GM19438 (cell line): ENCODE results near the gene ITPR3.
"Not testable (repeated sequence)": the region's sequence is repeated elsewhere in the genome, so short reads cannot be mapped to it uniquely, and the experiment has no call there.

ENCODE experiments used
- ATAC-seq: cut with Tn5 transposase; IDR thresholded peaks from one replicate; pipeline ENCODE4 v1.9.1; 2021; ENCODE audit warnings: low read depth; ENCODE audit not compliant: unreplicated experiment

ITPR3 gene

DNA sequence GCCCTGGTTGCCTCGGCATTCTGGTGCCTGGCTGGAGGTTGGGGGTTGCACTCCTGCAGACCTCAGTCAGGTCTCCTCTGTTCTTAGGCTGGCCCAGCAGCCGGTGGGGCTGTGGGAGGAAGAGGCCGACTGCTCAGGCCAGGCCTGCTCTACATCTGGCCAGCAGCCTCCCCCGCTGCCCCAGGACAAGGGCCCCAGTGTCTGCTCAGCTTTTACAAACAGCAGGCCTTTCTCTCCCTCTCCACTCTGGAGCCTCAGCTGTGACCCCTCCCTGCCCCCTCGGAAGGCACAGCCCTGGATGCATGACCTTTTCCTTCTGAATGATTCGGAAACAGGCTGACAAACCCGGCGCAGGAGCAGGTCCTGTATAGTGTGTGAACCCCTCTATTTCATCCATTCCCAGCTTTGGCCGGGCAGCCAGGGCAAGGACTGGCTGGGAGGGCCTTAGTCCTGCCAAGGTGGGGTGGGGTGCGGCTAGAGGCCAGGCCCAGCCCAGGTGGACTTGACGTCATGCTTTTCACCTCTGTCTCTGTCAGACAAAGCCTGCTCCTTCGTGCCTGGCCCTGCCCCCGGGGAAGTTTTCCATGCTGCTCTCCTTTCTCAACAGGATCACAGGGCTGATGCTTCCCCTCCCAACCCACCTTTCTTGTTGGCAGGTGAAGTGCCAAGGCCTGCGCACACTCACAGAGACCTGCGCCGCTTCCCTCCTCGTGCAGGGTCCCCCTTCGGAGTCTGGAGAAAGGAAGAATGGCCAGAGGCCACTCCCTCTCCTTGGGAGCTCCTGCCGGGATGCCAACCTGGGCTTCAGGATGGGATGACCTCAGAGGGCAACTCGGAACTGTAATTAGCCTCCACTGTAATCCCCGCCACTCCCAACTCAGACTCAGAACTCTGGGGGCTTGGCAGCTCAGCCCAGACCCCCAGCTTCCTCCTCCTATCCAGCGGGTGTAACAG, 10.1 kb upstream of the ITPR3 start:
- ATAC-seq = no peak

DNA sequence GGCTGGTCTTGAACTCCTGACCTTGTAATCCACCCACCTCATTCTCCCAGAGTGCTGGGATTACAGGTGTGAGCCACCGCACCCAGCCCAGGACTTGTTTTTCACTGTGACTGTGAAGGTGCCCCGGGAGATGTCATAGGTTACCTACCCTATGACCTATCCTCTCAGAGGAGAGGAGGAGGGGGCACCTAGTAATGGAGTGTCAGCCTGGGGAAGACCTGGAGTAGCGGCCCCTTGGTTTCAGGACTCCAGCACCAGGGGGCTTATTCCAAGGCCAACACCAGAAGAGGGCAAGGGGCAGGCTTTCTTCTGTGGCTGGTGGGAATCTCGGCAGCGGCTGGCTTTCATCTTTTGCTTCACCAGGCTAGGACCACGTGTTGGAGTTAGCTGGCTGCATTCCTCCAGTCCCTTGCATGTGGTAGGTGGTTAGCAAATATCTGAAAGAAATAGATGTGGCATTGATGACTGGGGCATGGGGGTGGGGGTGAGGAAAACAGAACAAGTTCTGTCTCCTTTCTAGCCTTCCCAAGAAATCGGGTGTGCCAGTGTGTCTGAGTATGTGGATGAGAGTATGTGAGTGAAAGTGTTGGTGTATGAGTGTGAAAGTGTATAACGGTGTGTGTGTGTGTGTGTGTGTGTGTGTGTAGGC, 7.9 kb upstream of the ITPR3 start:
- ATAC-seq = no peak

DNA sequence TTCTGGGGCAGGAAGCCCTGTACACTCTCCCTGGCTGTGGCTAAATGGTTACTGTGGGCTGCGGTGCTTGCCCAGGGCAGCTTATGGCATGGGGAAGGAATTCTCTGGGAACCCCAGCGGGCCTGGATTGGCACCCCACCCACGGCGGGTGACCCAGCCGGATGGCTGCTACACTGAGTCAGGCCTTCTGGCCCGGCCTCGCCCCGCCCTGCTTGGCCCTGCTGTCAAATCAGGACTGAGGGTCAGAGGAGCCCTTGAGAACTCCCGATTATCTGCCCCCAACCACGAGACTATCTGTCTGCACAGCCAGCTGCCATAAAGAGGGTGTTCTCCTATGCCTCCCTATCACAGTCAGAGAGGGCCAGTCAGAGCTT, 7.3 kb upstream of the ITPR3 start:
- ATAC-seq = no peak

DNA sequence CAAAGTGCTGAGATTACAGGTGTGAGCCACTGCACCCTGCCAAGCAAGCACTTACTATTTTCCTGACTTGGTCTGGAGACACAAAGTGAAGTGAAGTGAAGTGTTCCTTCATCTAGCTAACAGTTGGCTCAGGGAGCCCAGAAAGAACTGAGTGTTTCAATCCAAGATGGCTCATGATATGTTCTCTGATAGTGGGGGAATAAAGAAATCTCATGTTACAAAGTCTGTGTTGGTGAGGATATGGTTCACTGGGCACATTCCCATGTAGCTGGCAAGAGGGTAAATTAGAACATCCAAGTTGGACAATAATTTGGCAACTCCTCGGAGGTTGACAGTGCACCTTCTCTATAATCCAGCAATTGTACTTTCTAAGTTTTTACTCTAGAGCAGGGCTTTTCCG, 5.0 kb upstream of the ITPR3 start:
- ATAC-seq = no peak

DNA sequence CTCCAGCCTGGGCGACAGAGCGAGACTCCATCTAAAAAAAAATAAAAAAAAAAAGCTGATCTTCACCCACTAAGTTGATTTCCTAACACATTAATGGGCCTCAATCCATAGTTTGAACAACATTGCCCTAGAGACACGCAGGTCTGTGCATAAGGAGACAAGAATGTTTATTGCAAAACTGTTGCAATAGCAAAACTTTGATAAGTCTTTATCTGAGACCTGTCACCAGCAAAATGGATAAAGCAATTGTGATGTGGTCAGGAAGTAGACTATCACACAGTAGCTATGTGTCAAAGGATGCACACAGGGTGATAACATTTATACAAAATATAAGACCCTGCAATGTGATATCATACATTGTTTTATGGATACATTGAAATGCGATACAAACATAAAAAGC, 4.2 kb upstream of the ITPR3 start:
- ATAC-seq = no peak

DNA sequence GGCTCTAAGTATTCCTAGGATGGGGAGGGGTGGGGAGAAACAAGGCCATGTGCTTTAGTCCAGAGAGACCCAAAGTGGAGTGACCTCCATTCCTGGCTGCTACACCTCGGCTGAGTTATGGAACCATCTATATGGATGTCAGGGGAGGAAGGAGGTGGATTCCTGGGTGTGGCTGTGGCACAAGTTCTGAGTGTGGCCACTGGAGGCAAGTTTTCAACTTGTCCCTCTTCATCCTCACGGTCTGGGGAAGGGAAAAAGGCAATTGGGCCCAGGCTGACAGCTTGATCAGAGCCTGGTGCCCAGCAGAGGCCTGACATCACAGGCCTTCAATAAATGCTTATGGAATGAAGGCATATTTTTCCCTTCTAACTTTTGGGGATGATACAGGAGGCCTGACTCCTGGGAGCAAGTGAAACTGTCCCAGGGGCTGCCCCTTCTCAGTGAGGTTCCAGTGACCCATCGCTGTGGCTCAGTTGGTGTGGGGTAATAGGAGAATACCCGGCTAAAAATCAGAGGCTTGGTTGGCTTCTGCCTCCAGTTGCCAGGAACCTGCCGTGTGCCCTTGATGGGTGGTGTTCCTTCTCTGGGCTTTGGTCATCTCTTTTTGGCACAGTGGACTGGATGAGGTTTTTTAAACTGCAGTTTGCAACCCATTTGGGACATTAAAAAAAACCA, 1.8 kb upstream of the ITPR3 start:
- no peak for ATAC-seq

DNA sequence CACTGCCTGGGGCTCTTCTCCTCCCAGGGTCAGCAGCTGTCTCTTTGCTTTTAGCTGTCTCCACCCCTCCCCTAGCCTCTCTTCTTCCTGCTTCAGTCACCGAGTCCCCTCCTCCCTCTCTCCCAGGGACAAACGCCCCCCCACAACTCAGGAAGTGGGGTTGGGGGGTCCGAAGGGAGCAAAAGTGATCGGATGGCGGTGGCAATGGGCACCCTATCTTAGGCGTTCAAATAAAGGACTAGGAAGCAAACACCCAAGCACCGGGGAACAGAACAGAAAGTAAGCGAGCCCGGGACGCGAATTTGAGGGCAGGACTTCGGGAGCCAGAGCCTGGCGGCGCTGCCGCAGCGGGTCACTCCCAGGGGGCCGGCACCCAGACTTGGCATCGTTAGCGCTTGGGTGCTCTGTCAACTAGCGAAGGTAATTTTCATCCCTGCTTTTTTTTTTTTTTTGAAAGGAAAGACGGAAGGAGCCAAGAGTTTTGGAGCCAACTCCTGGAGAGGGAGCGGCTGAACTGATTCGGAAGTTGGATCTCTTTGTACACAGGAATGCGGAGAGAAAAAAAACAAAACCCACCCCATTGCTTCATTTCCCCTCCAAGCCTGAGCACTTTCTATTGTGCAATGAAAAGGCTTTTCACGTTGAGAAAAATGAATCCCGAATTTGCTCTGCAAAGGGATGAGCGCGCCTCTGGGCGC, 815 bp upstream of the ITPR3 start:
- no peak for ATAC-seq

DNA sequence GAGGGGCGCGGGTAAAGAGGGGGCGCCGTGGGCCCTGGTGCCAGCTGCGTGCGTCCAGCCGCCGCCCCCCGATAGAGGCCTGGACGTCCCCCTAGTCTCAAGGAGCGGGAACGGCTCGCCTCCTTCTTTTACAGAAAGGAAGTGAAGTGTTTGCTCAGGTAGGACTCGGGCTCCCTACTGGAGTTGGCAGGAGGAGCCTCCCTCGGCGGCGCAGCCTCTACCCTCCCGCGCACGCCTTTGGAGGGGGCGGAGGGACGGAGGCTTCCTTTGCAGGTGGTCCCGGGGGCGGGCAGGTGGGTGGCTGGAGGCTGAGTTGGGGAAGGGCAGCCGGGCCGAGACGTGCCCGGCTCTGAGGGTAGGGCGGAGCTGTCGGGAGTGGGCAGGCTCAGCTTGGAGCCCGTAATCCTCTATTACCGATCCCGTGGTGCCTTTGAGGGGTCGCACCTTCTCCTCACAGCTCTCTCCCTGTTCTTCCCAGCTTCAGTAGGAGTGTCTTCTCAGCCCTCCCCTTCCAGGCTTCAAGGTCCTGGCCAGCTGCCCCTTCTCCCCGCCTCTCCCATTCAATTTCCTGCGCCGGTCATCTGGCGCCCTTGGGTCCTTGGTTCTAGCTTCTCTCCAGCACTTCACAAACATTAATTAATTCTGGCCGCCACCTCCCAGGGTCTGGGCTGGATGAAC, 728 bp downstream of the ITPR3 start:
- ATAC-seq = no peak

DNA sequence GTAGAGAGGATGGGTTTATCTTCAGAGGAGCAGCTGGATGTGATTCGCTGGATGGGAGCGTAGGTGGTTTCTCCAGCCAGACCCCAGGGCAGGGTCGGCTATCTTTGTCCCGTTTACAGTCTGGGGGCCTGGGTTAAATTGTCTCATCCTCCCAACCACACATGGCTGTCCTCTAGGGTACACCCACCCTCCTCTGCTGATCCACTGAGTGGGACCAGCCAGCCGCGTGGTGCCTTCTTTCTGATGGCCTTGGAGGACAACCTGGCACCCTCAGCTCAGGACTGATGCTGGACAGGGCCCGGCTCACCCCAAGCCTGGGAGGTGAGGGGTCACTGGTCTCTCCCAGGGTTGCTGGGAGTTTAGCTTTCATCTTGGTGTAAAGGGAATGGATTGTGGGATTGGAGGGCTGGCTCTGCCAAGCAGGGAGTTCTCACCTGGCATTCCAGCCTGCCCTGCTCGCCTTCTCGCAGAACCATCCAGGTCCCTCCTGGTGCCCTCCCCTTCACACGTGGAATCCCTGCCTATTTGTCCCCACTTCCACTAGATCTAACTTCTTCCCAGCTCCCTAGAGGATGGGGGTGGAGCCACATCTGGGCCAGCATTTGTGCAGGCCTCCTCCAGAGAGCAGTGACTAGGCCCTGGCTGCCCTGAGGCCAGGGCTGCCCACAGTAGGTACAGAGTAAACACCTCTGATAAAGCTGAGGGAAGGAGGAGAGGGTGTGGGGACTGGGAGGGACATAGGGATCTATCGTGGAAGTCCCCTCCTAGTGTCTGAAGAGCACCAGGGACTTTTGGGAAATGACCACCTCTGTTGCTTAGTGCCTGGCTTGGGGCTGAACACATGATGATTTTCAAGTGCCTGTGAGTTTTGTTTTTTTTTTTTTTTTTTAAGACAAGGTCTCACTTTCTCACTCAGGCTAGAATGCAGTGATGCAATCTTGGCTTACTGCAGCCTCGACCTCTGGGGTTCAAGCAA, 1.6 kb downstream of the ITPR3 start:
- no peak for ATAC-seq

DNA sequence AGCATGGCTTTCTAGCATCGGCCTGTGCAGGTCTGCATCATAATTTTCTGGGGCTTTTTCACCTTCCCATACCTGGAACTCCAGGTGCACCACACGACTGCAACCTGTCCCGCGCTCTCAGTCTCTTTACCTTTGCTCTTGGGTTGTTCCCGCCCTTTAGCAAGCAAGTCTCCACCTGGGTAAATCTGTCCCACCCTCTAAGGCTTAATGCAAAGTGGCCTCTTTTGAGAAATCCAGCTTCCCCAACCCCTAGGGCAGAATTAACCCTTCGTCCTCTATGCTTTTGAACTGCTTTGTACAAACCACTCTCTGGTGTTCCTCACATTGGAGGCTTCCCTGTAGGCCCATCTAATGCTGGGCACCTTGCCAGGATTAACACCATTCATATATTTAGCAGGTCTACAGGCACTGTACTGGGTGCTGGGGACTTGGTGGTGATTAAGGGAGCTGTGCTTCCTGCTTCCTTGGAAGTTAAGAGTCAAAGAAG, 2.8 kb downstream of the ITPR3 start:
- no peak for ATAC-seq

DNA sequence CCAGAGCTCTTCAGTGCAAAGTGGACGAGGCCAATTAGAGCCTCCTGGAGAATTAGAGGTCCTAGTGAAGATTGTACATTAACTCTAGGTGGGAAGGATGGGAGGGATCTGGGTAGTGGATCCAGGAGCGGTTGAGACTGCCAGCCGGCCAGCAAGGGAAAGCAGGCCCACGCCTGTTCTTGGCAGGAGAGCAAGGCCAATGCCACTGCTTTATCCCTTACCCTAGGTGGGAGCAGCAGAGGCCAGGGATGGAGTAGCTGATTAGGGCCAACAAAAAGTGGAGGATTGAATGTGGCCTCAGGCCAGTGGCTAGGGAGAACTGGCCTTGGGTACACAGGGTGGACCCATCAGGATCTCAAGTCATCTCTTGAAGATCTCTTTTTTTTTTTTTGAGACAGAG, 3.7 kb downstream of the ITPR3 start:
- no peak for ATAC-seq

DNA sequence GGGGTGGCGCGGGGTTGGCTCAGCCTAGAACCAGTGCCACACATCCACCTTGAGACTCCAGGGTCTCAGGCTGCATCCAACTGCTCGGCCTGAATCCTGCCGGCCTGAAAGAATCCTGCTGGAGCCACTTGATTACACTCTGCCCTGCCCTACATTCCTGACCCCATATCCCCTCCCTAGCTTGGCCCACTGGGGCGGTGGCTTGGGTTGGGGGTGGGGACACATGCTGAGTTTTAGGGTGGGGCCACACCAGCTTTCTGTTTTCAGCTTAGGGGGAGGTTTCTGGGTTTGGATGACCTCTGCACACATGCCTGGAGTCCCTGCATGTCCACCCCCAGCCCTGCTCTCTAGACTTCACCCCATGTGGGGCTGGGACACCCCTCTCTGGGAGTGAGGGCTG, 6.8 kb downstream of the ITPR3 start:
- ATAC-seq = no peak

DNA sequence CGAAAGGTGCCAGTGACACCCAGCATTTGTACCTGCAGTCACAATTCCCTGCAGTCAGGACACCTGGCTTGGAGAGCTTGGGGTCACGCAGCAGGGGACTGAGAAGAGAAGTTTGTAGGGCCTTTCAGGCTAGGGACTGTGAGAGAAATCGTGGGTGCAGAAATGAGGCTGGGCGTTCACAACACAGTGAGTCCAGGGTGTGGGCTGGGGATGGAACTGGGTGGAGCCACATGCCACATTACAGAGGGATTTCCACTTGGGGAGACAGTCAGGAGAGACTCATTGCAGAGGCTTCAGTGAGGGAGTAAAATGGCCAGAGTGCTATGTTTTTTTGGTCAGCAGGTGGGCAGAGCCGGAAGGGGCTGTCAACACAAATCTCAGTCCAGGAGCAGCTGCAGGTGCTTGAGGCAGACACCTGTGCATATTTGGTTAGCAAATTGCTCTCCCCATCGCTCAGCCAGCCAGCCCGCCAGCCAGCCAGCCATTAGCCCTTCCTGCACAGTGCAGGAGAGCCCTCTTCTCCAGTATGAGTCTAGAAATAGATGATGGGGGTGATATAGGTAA, 7.4 kb downstream of the ITPR3 start:
- no peak for ATAC-seq

DNA sequence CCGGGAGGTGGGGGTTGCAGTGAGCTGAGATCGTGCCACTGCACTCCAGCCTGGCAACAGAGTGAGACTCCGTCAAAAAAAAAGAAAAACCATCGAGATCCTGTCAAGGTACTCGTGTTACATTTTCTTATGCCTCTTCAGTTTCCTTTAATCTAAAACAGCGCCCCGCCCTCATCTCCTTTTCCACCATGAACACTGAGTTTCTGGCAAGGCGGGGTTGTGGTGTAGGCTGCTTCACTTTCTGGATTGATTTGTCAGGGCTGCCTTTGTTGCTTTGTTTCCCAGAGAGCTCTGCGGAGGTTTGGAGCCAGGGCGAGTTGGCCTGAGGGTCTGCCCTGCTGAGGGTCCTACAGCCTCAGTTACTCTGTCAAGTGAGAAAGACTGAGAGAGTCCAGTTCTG, 8.9 kb downstream of the ITPR3 start:
- no peak for ATAC-seq

DNA sequence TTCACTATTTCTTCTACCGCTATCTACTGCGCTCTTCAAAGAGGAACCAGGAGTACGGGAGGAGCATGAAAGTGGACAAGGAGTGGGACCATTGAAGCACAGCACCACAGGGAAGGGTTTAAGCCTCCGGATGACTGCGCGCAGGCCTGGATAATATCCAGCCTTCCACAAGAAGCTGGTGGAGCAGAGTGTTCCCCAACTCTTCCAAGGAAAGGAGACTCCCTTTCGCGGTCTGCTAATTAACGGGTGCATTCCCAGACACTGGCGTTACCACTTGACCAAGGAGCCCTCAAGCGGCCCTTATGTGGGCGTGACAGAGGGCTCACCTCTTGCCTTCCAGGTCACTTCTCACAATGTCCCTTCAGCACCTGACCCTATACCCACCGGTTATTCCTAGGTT, 10.4 kb downstream of the ITPR3 start:
- ATAC-seq = not testable (repeated sequence)

DNA sequence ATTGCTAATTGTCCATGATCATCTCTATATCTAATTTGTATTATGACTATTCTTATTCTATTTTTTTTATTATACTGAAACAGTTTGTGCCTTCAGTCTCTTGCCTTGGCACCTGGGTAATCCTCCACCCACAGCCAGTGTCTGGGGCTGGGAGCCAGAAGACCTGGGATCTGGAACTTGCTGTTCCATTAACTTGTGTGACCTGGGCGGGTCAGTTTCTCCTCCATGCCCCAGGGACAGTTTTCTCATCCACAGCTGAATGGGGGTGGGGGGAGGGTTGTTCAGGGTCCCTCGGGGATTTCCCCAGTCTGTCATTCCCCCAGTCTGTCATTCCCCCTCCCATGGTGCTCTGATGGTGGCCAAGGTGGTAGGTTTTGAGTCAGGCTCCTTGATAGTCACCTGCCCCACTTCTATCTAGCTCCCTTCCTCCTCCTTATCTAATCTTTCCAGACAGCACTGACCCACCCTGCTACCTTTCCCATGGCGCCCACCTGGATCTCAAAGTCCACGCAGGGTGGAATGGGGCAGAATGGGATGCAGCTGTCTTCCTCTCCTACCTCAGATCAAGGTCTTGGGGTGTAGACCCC, 10.9 kb downstream of the ITPR3 start:
- no peak for ATAC-seq

DNA sequence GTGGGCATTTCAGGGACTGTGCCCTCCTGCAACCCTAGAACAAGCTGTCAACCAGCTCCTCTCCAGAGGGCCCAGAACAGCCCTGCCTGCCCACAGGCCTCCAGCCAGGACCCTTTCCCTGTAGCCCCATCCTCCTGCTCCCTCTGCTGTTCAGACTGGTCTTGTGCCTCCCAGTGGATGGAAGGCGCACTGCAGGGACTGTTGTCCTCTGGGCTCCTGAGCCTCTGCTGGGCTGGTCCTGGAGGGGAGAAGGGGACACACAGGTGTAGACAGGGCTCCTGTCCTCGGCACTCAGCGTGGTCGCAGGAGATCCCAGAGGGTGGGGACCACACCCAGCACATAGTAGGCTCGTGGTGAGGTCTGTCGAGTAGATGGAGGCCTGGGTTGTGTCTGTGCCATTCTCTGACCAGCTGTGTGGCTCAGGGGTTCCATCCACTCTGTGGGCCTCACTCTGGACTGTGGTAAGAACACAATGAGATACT, 11.5 kb downstream of the ITPR3 start:
- ATAC-seq = no peak

DNA sequence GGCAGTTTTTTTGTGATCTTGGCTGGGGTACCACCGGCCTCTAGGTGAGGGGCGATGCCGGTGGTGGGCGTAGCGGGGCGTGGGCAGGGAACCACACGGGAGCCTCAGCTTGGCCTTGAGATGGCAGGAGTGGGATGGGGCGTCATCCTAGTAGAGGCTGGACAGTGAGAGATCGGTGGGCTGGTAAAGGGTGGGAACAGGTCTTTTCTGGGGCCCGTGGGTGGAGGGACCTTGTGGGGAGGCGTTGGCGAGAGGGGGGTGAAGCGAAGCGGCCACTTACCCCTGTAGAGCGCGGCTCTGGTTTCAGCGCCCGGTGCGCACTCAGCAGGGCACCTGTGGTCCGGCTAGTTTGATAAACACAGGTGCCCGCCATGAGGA, 12.0 kb downstream of the ITPR3 start:
- no peak for ATAC-seq
